Peyer's patch (tissue), 4 donors: ENCODE measurements around the gene SPAG9.
"Not testable (repeated sequence)": the region's sequence is repeated elsewhere in the genome, so short reads cannot be mapped to it uniquely, and the experiment has no call there.

Source experiments
- CTCF ChIP-seq, 6 experiments: fragments of 450-650 bp in 4 of 6; fragments of 200-600 bp in 2 of 6; sonication (generic) in 1 of 6; IDR thresholded peaks; one replicate each; pipeline ENCODE4 v1.5.1; 2017 to 2019; ENCODE audit warnings: antibody characterized with exemption in 6 of 6, mild to moderate bottlenecking in 3 of 6, moderate library complexity in 1 of 6
- POLR2A ChIP-seq, 2 donors: fragments of 450-650 bp; IDR thresholded peaks; one replicate each; pipeline ENCODE4 v1.5.1; 2017; ENCODE audit warnings: antibody characterized with exemption in 2 of 2, mild to moderate bottlenecking in 2 of 2, moderate library complexity in 2 of 2

GRCh38 chr17:51122473-51123115 lies 1.9 kb upstream of the SPAG9 start:
- not testable (repeated sequence) for TF ChIP-seq CTCF, POLR2A (IDR thresholded peaks at IDR 0.05)
